Mesendoderm (in vitro differentiated cells): ENCODE results near the gene CAPN11.

ENCODE experiments used
- DNase-seq: peaks from one replicate; pipeline ENCODE4 v3.0.0; 2013
- H2AK5ac ChIP-seq: 2 replicates; pipeline ENCODE4 v1.6.1; 2013; ENCODE audit warnings: low read length, inconsistent platforms
- H2BK120ac ChIP-seq: 2 replicates; pipeline ENCODE4 v1.6.1; 2013; ENCODE audit warnings: low read depth, mild to moderate bottlenecking, low read length, moderate library complexity, mixed read lengths
- H2BK15ac ChIP-seq: replicated peaks from 2 replicates; pipeline ENCODE4 v1.6.1; 2013; ENCODE audit warnings: low read depth, mild to moderate bottlenecking, moderate library complexity
- H2BK5ac ChIP-seq: 2 replicates; pipeline ENCODE4 v1.6.1; 2013; ENCODE audit warnings: low read length, inconsistent platforms
- H3K18ac ChIP-seq: 2 replicates; pipeline ENCODE4 v1.6.1; 2013; ENCODE audit warnings: mild to moderate bottlenecking, low read length, mixed read lengths
- H3K23ac ChIP-seq: one replicate; pipeline ENCODE4 v1.6.1; 2013; ENCODE audit warnings: low read length
- H3K27ac ChIP-seq: 2 replicates; pipeline ENCODE4 v1.5.1; 2013; ENCODE audit warnings: low read depth, mild to moderate bottlenecking, inconsistent platforms, low read length, moderate library complexity
- H3K27me3 ChIP-seq: 2 replicates; pipeline ENCODE4 v1.6.1; 2013; ENCODE audit warnings: low read length, control low read depth, mild to moderate bottlenecking, inconsistent platforms; ENCODE audit not compliant: insufficient read depth, poor library complexity
- H3K36me3 ChIP-seq: 2 replicates; pipeline ENCODE4 v1.6.1; 2013; ENCODE audit warnings: low read length, inconsistent platforms; ENCODE audit not compliant: control insufficient read depth, insufficient read depth
- H3K4ac ChIP-seq: one replicate; pipeline ENCODE4 v1.6.1; 2013; ENCODE audit warnings: low read depth, mild to moderate bottlenecking, low read length, moderate library complexity
- H3K4me1 ChIP-seq: 2 replicates; pipeline ENCODE4 v1.6.1; 2013; ENCODE audit warnings: low read depth, low read length, inconsistent platforms; ENCODE audit not compliant: control insufficient read depth
- H3K4me2 ChIP-seq: 2 replicates; pipeline ENCODE4 v1.6.1; 2013; ENCODE audit warnings: low read length
- H3K4me3 ChIP-seq: 2 replicates; pipeline ENCODE4 v1.5.1; 2013; ENCODE audit warnings: mild to moderate bottlenecking, low read length
- H3K56ac ChIP-seq: one replicate; pipeline ENCODE4 v1.6.1; 2013; ENCODE audit warnings: low read length
- H3K79me1 ChIP-seq: 2 replicates; pipeline ENCODE4 v1.6.1; 2013; ENCODE audit warnings: low read length, inconsistent platforms
- H3K79me2 ChIP-seq: 2 replicates; pipeline ENCODE4 v1.6.1; 2013; ENCODE audit warnings: mild to moderate bottlenecking, low read length; ENCODE audit not compliant: control insufficient read depth, insufficient read depth
- H3K9ac ChIP-seq: 2 replicates; pipeline ENCODE4 v1.6.1; 2013; ENCODE audit warnings: low read length, inconsistent platforms
- H4K5ac ChIP-seq: one replicate; pipeline ENCODE4 v1.6.1; 2013; ENCODE audit warnings: low read length
- H4K8ac ChIP-seq: one replicate; pipeline ENCODE4 v1.6.1; 2013; ENCODE audit warnings: low read depth, mild to moderate bottlenecking, control low read depth, low read length, moderate library complexity
- WGBS: extraction: QIAGEN DNeasy Blood & Tissue Kit; methylation state at CpG from one replicate; pipeline ENCODE4 v1.1.7; 2013; ENCODE audit warnings: low lambda C conversion rate, missing lambda C conversion rate; ENCODE audit not compliant: insufficient coverage; ENCODE audit errors: extremely low coverage; 5-methylcytosine and 5-hydroxymethylcytosine counted together

Gene CAPN11

DNA sequence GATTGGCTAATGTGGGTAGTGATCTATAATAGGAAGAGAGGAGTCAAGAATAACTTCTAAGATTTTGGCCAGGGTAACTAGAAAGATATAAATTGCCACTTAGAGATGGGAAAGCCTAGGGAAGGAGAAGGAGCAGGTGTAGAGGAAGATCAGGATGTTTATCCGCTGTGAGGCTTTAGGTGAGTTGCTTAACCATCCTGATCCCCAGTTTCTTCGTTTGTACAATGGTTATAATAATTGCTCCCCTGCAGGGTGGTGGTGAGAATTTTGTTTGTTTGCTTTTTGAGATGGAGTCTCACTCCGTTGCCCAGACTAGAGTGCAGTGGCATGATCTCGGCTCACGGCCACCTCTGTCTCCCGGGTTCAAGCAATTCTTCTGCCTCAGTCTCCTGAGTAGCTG, 55.7 kb downstream of the CAPN11 start:
- peaks cover 13% of the 10 kb centered on the region for H3K4me1 ChIP-seq
- H3K79me2 ChIP-seq: no peaks in the 10 kb centered on the region
- no peak overlapping the region for H3K4ac ChIP-seq
- H3K23ac ChIP-seq: no peak overlapping the region
- no peak overlapping the region for H3K4me2 ChIP-seq
- no peaks in the 10 kb centered on the region for H3K79me1 ChIP-seq
- no peak overlapping the region for H3K9ac ChIP-seq
- no peak for DNase-seq
- H3K18ac ChIP-seq: no peak overlapping the region
- H3K36me3 ChIP-seq: no peaks in the 10 kb centered on the region
- no peak overlapping the region for H3K27ac ChIP-seq
- H4K5ac ChIP-seq: no peak overlapping the region
- H2BK120ac ChIP-seq: no peak overlapping the region
- no peak overlapping the region for H2BK15ac ChIP-seq
- no CpG with 5 or more reads among the region's 6 CpGs for WGBS
- H3K56ac ChIP-seq: no peak overlapping the region
- H2AK5ac ChIP-seq: no peak overlapping the region
- no peak overlapping the region for H3K4me3 ChIP-seq
- H4K8ac ChIP-seq: no peak overlapping the region
- no peaks in the 10 kb centered on the region for H3K27me3 ChIP-seq
- no peak overlapping the region for H2BK5ac ChIP-seq

DNA sequence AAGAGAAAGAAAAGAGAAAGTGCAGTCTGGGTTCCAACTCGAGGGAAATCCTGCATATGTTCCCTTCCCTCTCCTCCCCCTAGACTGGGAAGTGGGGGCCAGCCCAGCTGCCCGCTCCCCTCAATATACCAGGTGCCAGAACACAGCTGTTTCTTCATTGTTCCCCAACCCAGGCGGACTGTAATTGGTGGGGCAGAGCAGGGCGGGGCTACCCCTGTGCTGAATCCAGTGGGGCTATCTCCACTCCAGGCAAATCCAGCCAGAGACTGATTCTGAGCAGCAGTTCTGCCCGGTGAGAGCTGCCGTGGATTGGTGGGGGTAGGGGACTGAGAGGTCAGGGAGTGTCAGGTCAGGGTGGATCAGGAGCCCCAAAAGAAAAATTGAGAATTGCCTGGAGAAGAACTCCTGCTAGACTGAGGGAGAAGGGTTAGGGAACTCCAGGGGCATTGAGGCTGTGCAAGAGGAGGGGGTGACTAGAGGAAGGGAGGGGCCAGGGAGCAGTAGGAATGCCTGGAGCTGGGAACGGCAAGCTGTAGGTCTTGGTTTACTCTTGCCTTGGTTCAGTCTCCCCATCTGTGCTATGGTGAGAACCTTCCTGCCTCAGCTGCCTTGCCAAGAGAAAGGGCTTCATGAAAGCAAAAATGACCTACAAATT, 58.2 kb downstream of the CAPN11 start, which contains the start of gene MYMX:
Gene MYMX (plus strand): TSS at position 250 of the 655 bp plus-strand sequence. CDS start 546 bp downstream, outside the sequence.
- H3K4me3 ChIP-seq: no peak within 1 kb of the TSS

DNA sequence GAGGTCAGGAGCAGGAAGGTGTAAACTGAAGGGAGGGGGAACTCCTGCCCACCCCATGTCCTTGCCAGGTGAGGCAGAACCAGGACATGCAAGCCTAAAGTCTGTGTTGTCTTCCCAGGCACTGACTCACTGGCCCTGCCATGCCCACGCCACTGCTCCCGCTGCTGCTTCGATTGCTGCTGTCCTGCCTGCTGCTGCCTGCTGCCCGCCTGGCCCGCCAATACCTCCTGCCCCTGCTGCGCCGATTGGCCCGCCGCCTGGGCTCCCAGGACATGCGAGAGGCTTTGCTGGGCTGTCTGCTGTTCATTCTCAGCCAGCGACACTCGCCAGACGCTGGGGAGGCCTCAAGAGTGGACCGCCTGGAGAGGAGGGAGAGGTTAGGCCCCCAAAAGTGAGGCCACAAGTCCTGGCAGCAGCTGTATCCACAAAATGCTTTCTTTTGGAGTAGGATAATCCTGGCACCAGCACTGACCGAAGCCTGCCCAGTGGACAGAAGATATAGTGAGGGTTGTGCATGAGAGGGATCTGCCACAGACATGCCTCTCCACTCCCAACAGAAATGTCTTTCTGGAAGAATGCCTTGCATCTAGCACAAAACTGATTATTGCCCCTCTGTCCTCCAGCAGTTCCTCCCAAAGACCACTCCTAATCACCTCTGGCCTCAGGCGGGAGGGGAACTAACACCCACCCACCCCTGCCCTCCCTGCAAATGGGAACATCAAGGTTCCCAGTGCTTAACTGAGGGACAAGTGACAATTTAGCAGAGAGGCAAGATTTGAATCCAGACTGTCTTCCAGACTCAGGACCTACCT, 58.9 kb downstream of the CAPN11 start:
- H2BK120ac ChIP-seq: no peak overlapping the region
- H3K18ac ChIP-seq: no peak overlapping the region
- H3K56ac ChIP-seq: peak overlapping the region; percentile 47
- no CpG with 5 or more reads among the region's 16 CpGs for WGBS
- H3K27me3 ChIP-seq: no peaks in the 10 kb centered on the region
- H2BK15ac ChIP-seq: no peak overlapping the region
- H3K4me1 ChIP-seq: peaks cover 17% of the 10 kb centered on the region
- H4K8ac ChIP-seq: no peak overlapping the region
- no peaks in the 10 kb centered on the region for H3K36me3 ChIP-seq
- H3K4me3 ChIP-seq: no peak overlapping the region
- H3K9ac ChIP-seq: peak overlapping the region; percentile 18
- H3K4ac ChIP-seq: peak overlapping the region; percentile 1
- H3K23ac ChIP-seq: no peak overlapping the region
- H3K27ac ChIP-seq: no peak overlapping the region
- H2AK5ac ChIP-seq: no peak overlapping the region
- H4K5ac ChIP-seq: no peak overlapping the region
- H3K4me2 ChIP-seq: no peak overlapping the region
- no peak overlapping the region for H2BK5ac ChIP-seq
- H3K79me1 ChIP-seq: no peaks in the 10 kb centered on the region
- no peaks in the 10 kb centered on the region for H3K79me2 ChIP-seq
- peak; percentile 35 for DNase-seq

More for the DNA sequence above, 58.2 kb downstream of the CAPN11 start, which contains the start of gene MYMX:
- H3K27me3 ChIP-seq: no peaks in the 10 kb centered on the region
- no peak within 1 kb of the TSS for H2BK120ac ChIP-seq
- peak within 1 kb of the TSS; percentile 1 for H3K4ac ChIP-seq
- no peaks in the 10 kb centered on the region for H3K36me3 ChIP-seq
- no peak within 1 kb of the TSS for H2BK15ac ChIP-seq
- peaks cover 13% of the 10 kb centered on the region for H3K4me1 ChIP-seq
- no peaks in the 10 kb centered on the region for H3K79me2 ChIP-seq
- DNase-seq: peak; percentile 40
- no peak within 1 kb of the TSS for H3K23ac ChIP-seq
- no peak within 1 kb of the TSS for H3K4me2 ChIP-seq
- no peaks in the 10 kb centered on the region for H3K79me1 ChIP-seq
- peak within 1 kb of the TSS; percentile 47 for H3K56ac ChIP-seq
- H3K18ac ChIP-seq: no peak within 1 kb of the TSS
- no peak within 1 kb of the TSS for H2AK5ac ChIP-seq
- no peak within 1 kb of the TSS for H4K8ac ChIP-seq
- no peak within 1 kb of the TSS for H2BK5ac ChIP-seq
- WGBS: no CpG with 5 or more reads among the region's 7 CpGs
- no peak within 1 kb of the TSS for H4K5ac ChIP-seq
- H3K27ac ChIP-seq: no peak within 1 kb of the TSS
- H3K9ac ChIP-seq: peak within 1 kb of the TSS; percentile 18

DNA sequence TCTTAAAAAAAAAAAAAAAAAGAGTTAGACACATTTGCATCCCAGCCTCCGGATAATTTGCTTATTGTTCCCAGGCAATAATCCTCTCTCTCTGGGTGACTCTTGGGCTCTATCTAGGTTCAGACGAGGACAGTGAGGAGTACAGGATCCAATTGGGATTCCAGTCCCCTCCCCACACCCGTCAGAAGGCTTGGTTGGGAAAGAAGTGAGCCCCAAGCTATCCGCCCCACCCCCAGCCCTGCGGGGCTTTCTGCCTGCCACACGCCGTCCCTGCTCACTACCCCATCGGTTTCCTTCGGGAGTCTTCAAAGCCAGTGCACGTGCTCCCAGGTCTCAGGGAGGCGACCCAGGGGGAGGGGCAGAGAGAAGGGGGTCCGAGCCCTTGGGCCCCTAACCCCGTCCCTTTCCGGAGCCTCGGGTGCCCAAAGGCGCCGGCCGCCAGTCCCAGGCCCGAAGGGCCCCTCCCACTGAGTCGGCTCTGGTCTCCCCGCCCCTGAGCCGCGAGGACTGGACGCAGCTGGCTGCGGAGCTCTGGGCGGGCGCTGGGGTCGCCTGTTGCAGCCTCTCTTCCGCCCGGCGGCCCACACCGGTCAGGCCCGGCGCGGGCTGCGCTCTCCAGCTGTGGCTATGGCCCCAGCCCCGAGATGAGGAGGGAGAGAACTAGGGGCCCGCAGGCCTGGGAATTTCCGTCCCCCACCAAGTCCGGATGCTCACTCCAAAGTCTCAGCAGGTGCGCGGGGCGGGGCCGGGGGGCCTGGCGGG, 60.6 kb downstream of the CAPN11 start:
- peak overlapping the region; percentile 93 for H3K56ac ChIP-seq
- DNase-seq: peak; percentile 93
- H2AK5ac ChIP-seq: no peak overlapping the region
- no CpG with 5 or more reads among the region's 45 CpGs for WGBS
- no peak overlapping the region for H2BK15ac ChIP-seq
- no peak overlapping the region for H4K8ac ChIP-seq
- no peak overlapping the region for H4K5ac ChIP-seq
- peaks cover 21% of the 10 kb centered on the region for H3K4me1 ChIP-seq
- peak overlapping the region; percentile 42 for H3K4me3 ChIP-seq
- peak overlapping the region; percentile 84 for H2BK5ac ChIP-seq
- H3K18ac ChIP-seq: peak overlapping the region; percentile 53
- H3K79me2 ChIP-seq: no peaks in the 10 kb centered on the region
- peak overlapping the region; percentile 48 for H3K4ac ChIP-seq
- H3K23ac ChIP-seq: no peak overlapping the region
- no peaks in the 10 kb centered on the region for H3K27me3 ChIP-seq
- peak overlapping the region; percentile 75 for H3K9ac ChIP-seq
- peak overlapping the region; percentile 94 for H3K27ac ChIP-seq
- H3K79me1 ChIP-seq: no peaks in the 10 kb centered on the region
- H3K36me3 ChIP-seq: no peaks in the 10 kb centered on the region
- no peak overlapping the region for H2BK120ac ChIP-seq
- H3K4me2 ChIP-seq: peak overlapping the region; percentile 83

DNA sequence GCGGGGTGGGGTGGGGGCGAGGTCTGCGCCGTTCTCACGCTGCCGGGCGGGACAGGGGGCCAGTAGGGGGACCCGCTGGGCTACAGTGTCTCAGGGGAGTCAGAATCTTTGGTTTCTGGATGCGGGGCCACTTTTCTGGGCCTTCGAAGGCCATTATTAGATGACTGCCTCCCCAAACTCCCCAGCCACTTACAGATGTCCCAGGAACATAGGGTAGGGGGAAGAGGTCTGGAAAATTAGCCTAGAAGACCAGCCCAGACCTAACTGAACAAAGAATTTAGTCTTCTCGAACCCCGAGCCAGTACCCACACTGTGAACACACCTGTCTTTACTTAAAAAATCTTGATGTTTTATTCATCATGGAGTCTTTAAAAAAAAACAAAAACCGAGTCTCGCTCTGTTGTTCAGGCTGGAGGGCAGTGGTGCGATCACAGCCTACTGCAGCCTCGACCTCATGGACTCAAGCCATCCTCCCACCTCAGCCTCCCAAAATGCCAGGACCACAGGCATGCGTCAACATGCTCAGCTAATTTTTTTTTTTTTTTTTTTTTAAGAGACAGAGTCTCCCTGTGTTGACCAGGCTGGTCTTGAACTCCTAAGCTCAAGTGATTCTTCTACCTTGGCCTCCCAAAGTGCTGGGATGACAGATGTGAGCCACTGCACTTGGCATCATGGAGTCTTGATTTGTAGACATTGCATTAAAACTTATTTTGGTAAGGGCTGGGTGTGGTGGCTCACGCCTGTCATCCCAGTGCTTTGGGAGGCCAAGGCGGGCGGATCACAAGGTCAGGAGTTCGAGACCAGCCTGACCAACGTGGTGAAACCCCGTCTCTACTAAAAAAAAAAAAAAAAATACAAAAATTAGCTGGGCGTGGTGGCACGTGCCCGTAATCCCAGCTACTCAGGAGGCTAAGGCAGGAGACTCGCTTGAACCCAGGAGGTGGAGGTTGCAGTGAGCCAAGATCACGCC, 61.5 kb downstream of the CAPN11 start:
- Histone ChIP-seq H3K4me1 (peaks cover 23% of the 10 kb centered on the region), H3K4me3 (no peak overlapping the region), H3K27ac (peak overlapping the region; percentile 53)

More for the DNA sequence above, 61.5 kb downstream of the CAPN11 start:
- Histone ChIP-seq H3K36me3 (no peaks in the 10 kb centered on the region), H2BK15ac (no peak overlapping the region), H3K27me3 (no peaks in the 10 kb centered on the region), H2AK5ac (no peak overlapping the region), H2BK5ac (no peak overlapping the region), H3K79me2 (peaks cover 3% of the 10 kb centered on the region), H3K9ac (peak overlapping the region; percentile 40), H3K23ac (no peak overlapping the region), H3K4ac (no peak overlapping the region), H4K5ac (no peak overlapping the region), H3K56ac (peak overlapping the region; percentile 71), H3K79me1 (no peaks in the 10 kb centered on the region), H2BK120ac (no peak overlapping the region), H3K18ac (peak overlapping the region; percentile 34), H3K4me2 (peak overlapping the region; percentile 38), H4K8ac (no peak overlapping the region)
- no peak for DNase-seq
- no CpG with 5 or more reads among the region's 28 CpGs for WGBS
